ENCODE data around the gene TXNDC11.

The TXNDC11 gene

GRCh38 chr16:11707679-11708197 is 34.9 kb downstream of the TXNDC11 start:
- Histone ChIP-seq H3K27ac (replicated peaks) (no peak overlapping the region), H3K4me3 (replicated peaks; ENCODE audit: insufficient read depth, low read length) (no peak overlapping the region), H3K27me3 (ENCODE audit: insufficient read depth, poor library complexity, severe bottlenecking) (no peaks in the 10 kb centered on the region)
- DNase-seq (ENCODE audit: low read depth in 1 of 2, low spot score in 1 of 2): no peak
- TF ChIP-seq SPI1 (IDR thresholded peaks at IDR 0.05; ENCODE audit: borderline replicate concordance, low read depth) (no peak), CTCF (IDR thresholded peaks at IDR 0.05; ENCODE audit: insufficient read depth, low read length) (no peak), REST (IDR thresholded peaks at IDR 0.05; ENCODE audit: insufficient replicate concordance, low read depth) (no peak), GABPA (IDR thresholded peaks at IDR 0.05; ENCODE audit: low read depth) (no peak), POLR2AphosphoS5 (IDR thresholded peaks at IDR 0.05; ENCODE audit: low read depth) (no peak)

- no peak overlapping the region for H3K27ac ChIP-seq (replicated peaks)
- TF ChIP-seq REST (IDR thresholded peaks at IDR 0.05; ENCODE audit: insufficient replicate concordance, low read depth) (no peak), SPI1 (IDR thresholded peaks at IDR 0.05; ENCODE audit: borderline replicate concordance, low read depth) (no peak), CTCF (IDR thresholded peaks at IDR 0.05; ENCODE audit: insufficient read depth, low read length) (no peak), POLR2AphosphoS5 (IDR thresholded peaks at IDR 0.05; ENCODE audit: low read depth) (no peak), GABPA (IDR thresholded peaks at IDR 0.05; ENCODE audit: low read depth) (no peak)
- H3K27me3 ChIP-seq (ENCODE audit: insufficient read depth, poor library complexity, severe bottlenecking): no peaks in the 10 kb centered on the region
- H3K4me3 ChIP-seq (replicated peaks; ENCODE audit: insufficient read depth, low read length): no peak overlapping the region
- no peak for DNase-seq (ENCODE audit: low read depth in 1 of 2, low spot score in 1 of 2)
These were observed 36.4 kb downstream of the TXNDC11 start for GRCh38 chr16:11706180-11706742.

- no peak for DNase-seq (ENCODE audit: low read depth in 1 of 2, low spot score in 1 of 2)
- H3K27me3 ChIP-seq (ENCODE audit: insufficient read depth, poor library complexity, severe bottlenecking): no peaks in the 10 kb centered on the region
- TF ChIP-seq POLR2AphosphoS5 (IDR thresholded peaks at IDR 0.05; ENCODE audit: low read depth) (no peak), REST (IDR thresholded peaks at IDR 0.05; ENCODE audit: insufficient replicate concordance, low read depth) (no peak), SPI1 (IDR thresholded peaks at IDR 0.05; ENCODE audit: borderline replicate concordance, low read depth) (no peak)
- no peak overlapping the region for H3K4me3 ChIP-seq (replicated peaks; ENCODE audit: insufficient read depth, low read length)
- no peak overlapping the region for H3K27ac ChIP-seq (replicated peaks)
These were observed 37.2 kb downstream of the TXNDC11 start for GRCh38 chr16:11705311-11706025.

Measured in HL-60 (cell line).